Heart left ventricle (tissue), 16 donors: Measurements from ENCODE around the gene MDP1. TPM values are rescaled to one million over a fixed set of nuclear protein-coding genes. Genes with fewer than 3 reads are reported as not detected.

Experiments used
- ATAC-seq, 4 donors: fragments of 200-7000 bp; cut with Tn5 transposase; one replicate each; pipeline ENCODE4 v1.9.1; 2020 to 2022; ENCODE audit warnings: moderate library complexity in 4 of 4, mild to moderate bottlenecking in 3 of 4, moderate number of reproducible peaks in 1 of 4
- DNase-seq, 5 donors: peaks; one replicate each; pipeline ENCODE4 v3.0.0-alpha.2; 2020
- H3K27ac ChIP-seq, 12 donors: fragments of 200-600 bp; sonication (generic) in 4 of 12; one replicate each; pipeline versions ENCODE4 v1.5.0 to v1.8.0; 2016 to 2022; ENCODE audit warnings: mild to moderate bottlenecking in 2 of 12
- H3K27me3 ChIP-seq, 9 donors: fragments of 200-600 bp; sonication (generic) in 2 of 9; one replicate each; pipeline versions ENCODE4 v1.5.1 to v1.8.0; 2016 to 2022; ENCODE audit warnings: mild to moderate bottlenecking in 3 of 9
- H3K36me3 ChIP-seq, 9 donors: fragments of 200-600 bp; sonication (generic) in 2 of 9; one replicate each; pipeline versions ENCODE4 v1.5.0 to v1.8.0; 2018 to 2022; ENCODE audit warnings: mild to moderate bottlenecking in 2 of 9
- H3K4me1 ChIP-seq, 12 donors: fragments of 200-600 bp; sonication (generic) in 4 of 12; one replicate each; pipeline versions ENCODE4 v1.5.0 to v1.8.0; 2016 to 2022; ENCODE audit warnings: mild to moderate bottlenecking in 3 of 12
- H3K4me3 ChIP-seq, 12 donors: fragments of 200-600 bp; sonication (generic) in 4 of 12; one replicate each; pipeline versions ENCODE4 v1.5.0 to v1.8.0; 2017 to 2022; ENCODE audit warnings: mild to moderate bottlenecking in 9 of 12, moderate library complexity in 4 of 12
- H3K9me3 ChIP-seq, 12 donors: fragments of 200-600 bp; sonication (generic) in 4 of 12; one replicate each; pipeline versions ENCODE4 v1.5.0 to v1.8.0; 2016 to 2022; ENCODE audit warnings: mild to moderate bottlenecking in 1 of 12
- CTCF ChIP-seq, 12 donors: fragments of 200-600 bp; sonication (generic) in 4 of 12; IDR thresholded peaks; one replicate each; pipeline versions ENCODE4 v1.5.0 to v1.8.0; 2018 to 2022; ENCODE audit warnings: antibody characterized with exemption in 12 of 12, mild to moderate bottlenecking in 5 of 12
- POLR2A ChIP-seq, 2 donors: fragments of 450-650 bp; IDR thresholded peaks; one replicate each; pipeline ENCODE4 v1.6.1; 2017; ENCODE audit warnings: antibody characterized with exemption in 2 of 2, mild to moderate bottlenecking in 2 of 2, moderate library complexity in 2 of 2
- WGBS, 4 donors: extraction: QIAGEN DNeasy Blood & Tissue Kit in 2 of 4; methylation state at CpG; one replicate each; pipeline versions ENCODE4 v1.1.5 to v1.1.7; 2013 to 2018; 5-methylcytosine and 5-hydroxymethylcytosine counted together
- intact Hi-C, 10 donors: fragments of 100-400 bp; cut with DNase I; formaldehyde crosslinking; loops; one replicate each; pipeline versions ENCODE4 v1.11.1 to v1.14.2; 2022
- polyA plus RNA-seq, 2 donors: library from polyadenylated mRNA; stranded (reverse); fragments of 200-250 nt; gene quantifications; one replicate each; pipeline ENCODE4 v1.2.3, GENCODE V29; 2013
- total RNA-seq, 9 donors: library from RNA; depleted of rRNA in 2 of 9; stranded (reverse); fragments of >200 nt in 2 of 9; fragmentation: NEBNext Ultra II Directional in 3 of 9; extraction: Animal tissue kit (Norgen Biotek cat#: 25700) in 3 of 9; gene quantifications; one replicate each; pipeline versions ENCODE4 v1.1.0 to v1.2.4, GENCODE V29; 2016 to 2023
- donor health status: ischemic (EF 13 %, LVEDD 7.1; RV severe dilation, severe dysfunction).
- donor health status: healthy with polysubstance abuse.
- donor health status: DM: no; HTN: yes; CAD: no.
- donor health status: DM: no; HTN: no; CAD: no.
- donor health status: ischemic (EF 25% LVEDD 6.9; RV normal size, moderate dysfunction).
- donor health status: ischemic (EF 25% LVEDD 5.7; RV mildly dilated, moderate dysfunction).
- donor health status: healthy.
- donor health status: DM: yes; HTN: yes; CAD: no.
- donor health status: ischemic (EF 35%, LVEDD 5.7; RV mildly dilated, moderate dysfunction).
- donor health status: nonischemic (EF 11% LVEDD 7.7; RV severe dilation, severe dysfunction).
- donor health status: DM: yes; HTN: yes; CAD: no.
- donor health status: PGD.
- donor health status: ischemic (EF 29% LVEDD 5.4; RV normal size, mild dysfunction).
- donor health status: nonischemic (EF 23%, LVEDD 6.1; RV moderate dilation, normal function).

The MDP1 gene
- total and polyA plus RNA-seq, 11 donors = 12.8 to 26.5 (median 16.1) TPM

GRCh38 chr14:24178399-24179178 lies 37.3 kb downstream of the MDP1 start:
- peak overlapping the region in 2 of 12 donors; percentile 53 to 86 for H3K27ac ChIP-seq

GRCh38 chr14:24177891-24178290 lies 38.0 kb downstream of the MDP1 start:
- Histone ChIP-seq H3K4me3 (no peak overlapping the region), H3K36me3 (peaks cover 0 to 94% (median 57%) of the 10 kb centered on the region in 9 donors), H3K27ac (no peak overlapping the region), H3K27me3 (no peaks in the 10 kb centered on the region), H3K4me1 (peaks cover 0 to 17% (median 9%) of the 10 kb centered on the region in 12 donors), H3K9me3 (no peaks in the 10 kb centered on the region)
- TF ChIP-seq CTCF (IDR thresholded peaks at IDR 0.05) = no peak
- no peak for TF ChIP-seq POLR2A (IDR thresholded peaks at IDR 0.05)
- 90 to 94% (median 92%) methylated on average over 9 to 14 of the region's 14 CpGs for WGBS, 4 donors
- intact Hi-C loops = no loop called here
- DNase-seq = no peak
- no peak for ATAC-seq

More at GRCh38 chr14:24178399-24179178, 37.3 kb downstream of the MDP1 start:
- no peak for ATAC-seq
- no peak for DNase-seq
- Histone ChIP-seq H3K36me3 (peaks cover 0 to 94% (median 63%) of the 10 kb centered on the region in 9 donors), H3K4me1 (peaks cover 0 to 17% (median 9%) of the 10 kb centered on the region in 12 donors), H3K9me3 (no peaks in the 10 kb centered on the region), H3K4me3 (no peak overlapping the region), H3K27me3 (no peaks in the 10 kb centered on the region)
- WGBS, 4 donors = 87 to 95% (median 92%) methylated on average over 11 to 12 of the region's 12 CpGs
- TF ChIP-seq POLR2A (IDR thresholded peaks at IDR 0.05) (no peak), CTCF (IDR thresholded peaks at IDR 0.05) (no peak)
- intact Hi-C loops = no loop called here

GRCh38 chr14:24177041-24177825 lies 38.6 kb downstream of the MDP1 start:
- Histone ChIP-seq H3K27ac (no peak overlapping the region), H3K9me3 (no peaks in the 10 kb centered on the region), H3K27me3 (no peaks in the 10 kb centered on the region), H3K4me1 (peaks cover 0 to 17% (median 10%) of the 10 kb centered on the region in 12 donors), H3K36me3 (peaks cover 0 to 88% (median 50%) of the 10 kb centered on the region in 9 donors), H3K4me3 (no peak overlapping the region)
- 91 to 94% (median 92%) methylated on average over 10 to 12 of the region's 12 CpGs for WGBS, 4 donors
- no peak for DNase-seq
- TF ChIP-seq CTCF (IDR thresholded peaks at IDR 0.05) = no peak
- TF ChIP-seq POLR2A (IDR thresholded peaks at IDR 0.05) = no peak
- no peak for ATAC-seq
- intact Hi-C loops = no loop called here

GRCh38 chr14:24176599-24176998 lies 39.3 kb downstream of the MDP1 start:
- ATAC-seq = no peak
- 93 to 100% (median 97%) methylated on average over 5 of the region's 5 CpGs for WGBS, 4 donors
- H3K27ac ChIP-seq = no peak overlapping the region

More at GRCh38 chr14:24176599-24176998, 39.3 kb downstream of the MDP1 start:
- peaks cover 0 to 83% (median 47%) of the 10 kb centered on the region in 9 donors for H3K36me3 ChIP-seq
- peaks cover 0 to 23% (median 14%) of the 10 kb centered on the region in 12 donors for H3K4me1 ChIP-seq
- no peak for DNase-seq
- intact Hi-C loops = no loop called here
- no peaks in the 10 kb centered on the region for H3K9me3 ChIP-seq
- H3K4me3 ChIP-seq = no peak overlapping the region
- no peaks in the 10 kb centered on the region for H3K27me3 ChIP-seq
- TF ChIP-seq CTCF (IDR thresholded peaks at IDR 0.05) = no peak
- no peak for TF ChIP-seq POLR2A (IDR thresholded peaks at IDR 0.05)
